ENCODE measurements around the gene DPYSL5. TPM values are rescaled to one million over a fixed set of nuclear protein-coding genes. Genes with fewer than 3 reads are reported as not detected.

Gene DPYSL5
- total RNA-seq, 1 experiment from 2014 or later = not detected

DNA sequence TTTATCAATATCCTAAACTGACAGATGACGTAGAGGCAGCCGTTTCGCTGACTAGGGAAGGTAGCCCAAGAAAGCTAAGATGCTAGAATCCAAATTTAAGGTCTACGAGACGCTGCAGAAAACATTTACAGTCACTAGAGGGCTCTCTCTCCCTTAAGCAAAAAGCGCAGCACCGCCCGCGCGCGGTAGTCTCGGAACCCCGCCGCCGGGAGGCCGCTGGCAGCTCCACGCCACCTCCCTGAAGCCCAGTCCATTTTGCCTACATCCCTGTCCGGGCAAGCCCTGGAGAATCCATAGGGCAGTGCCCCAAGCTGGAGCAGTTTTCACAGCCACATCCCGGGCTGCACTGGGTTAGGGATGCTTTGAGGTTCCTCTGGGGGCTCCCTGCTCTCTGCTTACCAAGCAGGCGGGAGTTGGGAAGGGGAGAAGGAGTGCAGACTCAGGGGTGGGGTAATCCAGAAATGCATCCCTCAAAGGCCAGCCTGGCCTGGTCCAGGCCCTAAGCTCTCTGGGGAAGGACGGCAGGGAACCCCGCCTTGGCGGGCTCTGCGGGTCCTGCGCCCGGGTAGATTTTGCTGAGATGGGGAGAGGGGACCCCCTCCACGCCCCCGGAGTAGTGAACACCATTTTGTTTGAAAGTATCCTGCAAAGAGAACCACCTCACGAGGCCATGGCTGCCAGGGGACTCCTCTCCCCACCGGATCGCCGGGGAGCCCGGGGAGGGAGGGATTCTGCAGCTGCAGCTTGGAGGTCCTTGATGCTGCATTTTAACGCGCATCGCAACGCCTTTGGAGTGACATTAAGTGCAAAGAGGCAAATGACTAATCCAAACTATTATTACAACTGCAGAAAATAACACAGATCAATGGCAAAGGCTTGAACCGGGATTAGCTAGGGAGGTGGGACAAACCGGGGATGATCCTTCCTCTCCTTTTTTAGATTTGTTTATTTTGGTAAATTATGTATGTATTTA, 1.3 kb upstream of the DPYSL5 start:
- no peak overlapping the region for H3K9ac ChIP-seq (ENCODE audit: low read length)
- DNase-seq (peak; percentile 85), ATAC-seq (peak; percentile 85)
- H3K9me2 ChIP-seq (replicated peaks; ENCODE audit: low read length) = no peaks in the 10 kb centered on the region
- intact Hi-C loops (cut with micrococcal nuclease) = loop anchor here (1.0 to 2.0 kb wide), 3 partner anchors 76 to 171 kb away; no protein-coding TSS in a partner anchor
- H3K9me3 ChIP-seq (ENCODE audit: low read length) = no peaks in the 10 kb centered on the region
- CTCF ChIA-PET = interaction anchor here (0.5 to 1.7 kb wide), 8 partner anchors 24 to 170 kb away, joined by 3 to 17 read pairs (median 4); no protein-coding TSS in a partner anchor
- no peaks in the 10 kb centered on the region for H3K79me2 ChIP-seq (ENCODE audit: low read length)
- H3K27ac ChIP-seq (ENCODE audit: low read length) = no peak overlapping the region
- no peaks in the 10 kb centered on the region for H3K36me3 ChIP-seq (ENCODE audit: low read depth, low read length)
- H3F3A ChIP-seq (ENCODE audit: low read length, unreplicated experiment) = no peaks in the 10 kb centered on the region
- no peaks in the 10 kb centered on the region for H4K20me1 ChIP-seq (ENCODE audit: low read length)
- TF ChIP-seq, protein P1, sequence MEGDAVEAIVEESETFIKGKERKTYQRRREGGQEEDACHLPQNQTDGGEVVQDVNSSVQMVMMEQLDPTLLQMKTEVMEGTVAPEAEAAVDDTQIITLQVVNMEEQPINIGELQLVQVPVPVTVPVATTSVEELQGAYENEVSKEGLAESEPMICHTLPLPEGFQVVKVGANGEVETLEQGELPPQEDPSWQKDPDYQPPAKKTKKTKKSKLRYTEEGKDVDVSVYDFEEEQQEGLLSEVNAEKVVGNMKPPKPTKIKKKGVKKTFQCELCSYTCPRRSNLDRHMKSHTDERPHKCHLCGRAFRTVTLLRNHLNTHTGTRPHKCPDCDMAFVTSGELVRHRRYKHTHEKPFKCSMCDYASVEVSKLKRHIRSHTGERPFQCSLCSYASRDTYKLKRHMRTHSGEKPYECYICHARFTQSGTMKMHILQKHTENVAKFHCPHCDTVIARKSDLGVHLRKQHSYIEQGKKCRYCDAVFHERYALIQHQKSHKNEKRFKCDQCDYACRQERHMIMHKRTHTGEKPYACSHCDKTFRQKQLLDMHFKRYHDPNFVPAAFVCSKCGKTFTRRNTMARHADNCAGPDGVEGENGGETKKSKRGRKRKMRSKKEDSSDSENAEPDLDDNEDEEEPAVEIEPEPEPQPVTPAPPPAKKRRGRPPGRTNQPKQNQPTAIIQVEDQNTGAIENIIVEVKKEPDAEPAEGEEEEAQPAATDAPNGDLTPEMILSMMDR (conservative IDR thresholded peaks at IDR 0.05; ENCODE audit: low read depth, low read length) = peak; percentile 88
- TF ChIP-seq EZH2phosphoT487 (IDR thresholded peaks at IDR 0.05; ENCODE audit: borderline replicate concordance, low read length) = no peak
- TF ChIP-seq EZH2 (IDR thresholded peaks at IDR 0.05; ENCODE audit: low read length, unreplicated experiment) = no peak
- H3K4me1 ChIP-seq (ENCODE audit: insufficient read depth, low read length) = peaks cover 10% of the 10 kb centered on the region; the same call in 1 of the 2 replicates
- POLR2A ChIA-PET (ENCODE audit: unreplicated experiment) = interaction anchor here (0.6 kb wide), 1 partner anchor 11 kb away, joined by 3 read pairs; no protein-coding TSS in a partner anchor
- peak overlapping the region; percentile 42 for H3K4me2 ChIP-seq (ENCODE audit: low read length)
- H3K4me3 ChIP-seq (ENCODE audit: low read length) = no peak overlapping the region
- no peak overlapping the region for H2AFZ ChIP-seq (ENCODE audit: low read length)
- no TSS peak for BruUV-seq (replicated peaks)
- peaks cover 81% of the 10 kb centered on the region for H3K27me3 ChIP-seq (ENCODE audit: low read length)

GRCh38 chr2:26847307-26847654, 651 bp upstream of the DPYSL5 start:
- DNase-seq (no peak), ATAC-seq (no peak)
- Histone ChIP-seq H3K9me2 (replicated peaks; ENCODE audit: low read length) (no peaks in the 10 kb centered on the region), H3K27me3 (ENCODE audit: low read length) (peaks cover 83% of the 10 kb centered on the region), H3K4me2 (ENCODE audit: low read length) (peak overlapping the region; percentile 44; the same call in 1 of the 2 replicates), H4K20me1 (ENCODE audit: low read length) (no peaks in the 10 kb centered on the region), H3F3A (ENCODE audit: low read length, unreplicated experiment) (no peaks in the 10 kb centered on the region), H3K36me3 (ENCODE audit: low read depth, low read length) (no peaks in the 10 kb centered on the region), H3K9me3 (ENCODE audit: low read length) (no peaks in the 10 kb centered on the region), H3K27ac (ENCODE audit: low read length) (no peak overlapping the region), H2AFZ (ENCODE audit: low read length) (no peak overlapping the region), H3K9ac (ENCODE audit: low read length) (no peak overlapping the region), H3K4me3 (ENCODE audit: low read length) (no peak overlapping the region; the same call in 1 of the 2 replicates), H3K4me1 (ENCODE audit: insufficient read depth, low read length) (peaks cover 10% of the 10 kb centered on the region; the same call in 1 of the 2 replicates), H3K79me2 (ENCODE audit: low read length) (no peaks in the 10 kb centered on the region)
- peak; percentile 78; the same call in 1 of the 2 replicates for TF ChIP-seq EZH2phosphoT487 (IDR thresholded peaks at IDR 0.05; ENCODE audit: borderline replicate concordance, low read length)
- TF ChIP-seq, protein P1 (conservative IDR thresholded peaks at IDR 0.05; ENCODE audit: low read depth, low read length) = no peak
- peak; percentile 92 for TF ChIP-seq EZH2 (IDR thresholded peaks at IDR 0.05; ENCODE audit: low read length, unreplicated experiment)
- CTCF ChIA-PET = interaction anchor here (1.7 kb wide), 1 partner anchor 95 kb away, joined by 10 read pairs; no protein-coding TSS in a partner anchor
- POLR2A ChIA-PET (ENCODE audit: unreplicated experiment) = no interaction called here
- BruUV-seq (replicated peaks) = no TSS peak
- intact Hi-C loops (cut with micrococcal nuclease) = loop anchor here (2.0 kb wide), 2 partner anchors 76 to 96 kb away; no protein-coding TSS in a partner anchor
